NK-92 (cell line): ENCODE measurements around the gene ASPN.

Source experiments
- DNase-seq: peaks from one replicate; lab custom pipeline; 2025; ENCODE audit not compliant: unreplicated experiment; lab: John Stamatoyannopoulos, UW

The ASPN gene

DNA sequence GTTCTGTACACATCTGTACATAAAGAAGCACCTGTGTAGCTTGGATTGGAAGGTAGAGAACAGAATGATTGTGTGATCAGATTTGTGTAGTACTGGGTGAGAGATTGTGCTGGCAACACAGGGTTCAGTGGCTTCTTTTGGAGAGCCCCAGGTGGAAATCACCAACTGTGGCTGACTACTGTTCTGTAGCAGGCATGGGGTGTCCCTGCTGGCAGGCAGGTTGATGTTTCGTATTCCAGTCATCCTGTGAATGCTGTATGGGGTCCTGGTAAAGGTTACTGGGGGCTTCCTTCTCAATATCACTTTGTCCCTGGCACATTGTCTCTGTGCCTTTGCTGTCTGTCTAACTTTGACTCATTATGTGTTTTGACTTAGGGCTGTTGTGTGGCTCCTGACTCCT, 5.3 kb downstream of the ASPN start:
- DNase-seq, result no peak

DNA sequence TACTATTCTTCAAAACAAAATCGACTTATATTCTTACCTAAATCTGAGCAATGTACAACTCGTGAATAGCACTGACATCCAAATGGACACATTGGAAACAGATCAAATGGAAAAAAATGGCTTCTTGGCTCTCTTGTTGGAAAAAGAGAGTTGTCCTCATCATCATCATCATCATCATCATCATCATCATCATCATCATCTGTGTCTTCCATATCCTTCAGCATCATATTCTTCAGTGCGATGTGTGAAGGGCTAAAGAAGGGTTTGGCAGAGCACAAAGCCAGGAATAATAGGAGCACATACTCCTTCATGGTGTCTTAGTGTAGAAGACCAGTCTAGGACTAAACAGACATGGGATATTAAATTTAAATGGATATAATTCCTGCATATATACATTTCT, 7.7 kb downstream of the ASPN start:
- DNase-seq, result no peak

GRCh38 chr9:92468206-92468605, 14.1 kb downstream of the ASPN start:
- DNase-seq, result no peak

DNA sequence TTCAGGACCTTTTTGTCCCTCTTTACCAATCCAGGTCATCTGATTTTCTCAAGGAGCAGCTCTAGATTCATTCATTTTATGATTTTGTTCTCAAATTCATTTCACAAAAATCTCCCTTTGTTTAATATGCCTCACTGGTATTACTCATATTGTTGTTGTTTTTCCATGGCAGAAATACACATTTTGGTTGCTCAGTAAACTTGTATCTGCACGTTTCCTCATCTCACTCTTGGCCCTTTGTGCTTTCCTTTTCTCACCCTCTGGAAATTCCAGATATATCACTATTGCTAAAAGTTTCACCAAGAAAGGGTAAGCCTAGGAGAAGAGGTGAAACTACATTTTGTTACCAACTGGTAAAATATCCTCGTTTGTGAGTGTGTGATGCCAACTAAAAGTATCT, 14.8 kb downstream of the ASPN start:
- DNase-seq, result no peak

GRCh38 chr9:92467041-92467440, 15.3 kb downstream of the ASPN start:
- no peak for DNase-seq

DNA sequence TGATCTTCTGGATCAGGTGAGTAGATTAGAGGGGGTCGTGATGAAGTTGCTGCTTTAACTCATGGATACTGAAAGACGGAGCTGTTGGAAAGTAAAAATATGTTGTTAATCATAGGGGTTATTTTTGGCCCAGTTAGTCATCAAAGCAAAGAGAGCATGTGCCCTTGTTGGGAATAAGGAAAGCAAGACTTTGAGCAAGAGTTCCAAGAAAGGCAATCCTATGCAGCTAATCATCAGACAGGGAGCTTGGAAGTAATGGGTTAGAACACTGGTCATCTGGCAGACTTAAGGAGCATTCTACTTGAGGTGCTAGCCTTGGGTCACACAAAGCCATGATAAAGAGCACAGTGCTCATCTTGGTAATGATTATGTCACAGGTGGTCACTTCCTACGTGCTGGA, 18.3 kb downstream of the ASPN start:
- no peak for DNase-seq

DNA sequence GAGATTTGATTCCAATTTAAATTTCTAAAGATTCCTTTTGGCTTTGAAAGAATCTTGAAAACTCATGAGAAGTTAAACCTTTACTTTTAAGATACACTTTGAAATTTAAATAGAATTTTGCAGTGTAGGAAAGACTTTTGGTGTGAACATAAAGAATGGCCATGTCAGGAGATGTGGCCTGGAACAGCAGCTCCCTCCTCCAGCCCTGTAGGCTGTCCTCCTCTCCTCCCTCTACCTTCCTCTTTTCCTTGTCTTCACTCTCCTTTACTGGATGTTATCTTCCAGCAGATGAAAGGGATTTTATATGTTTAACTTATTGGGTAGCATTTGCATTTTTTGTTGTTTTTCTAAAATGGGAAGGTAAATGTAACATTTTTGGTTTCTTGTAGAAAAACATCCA, 18.9 kb downstream of the ASPN start:
- DNase-seq, result no peak

- no peak for DNase-seq
Observed at GRCh38 chr9:92457576-92457975, 24.7 kb downstream of the ASPN start.

DNA sequence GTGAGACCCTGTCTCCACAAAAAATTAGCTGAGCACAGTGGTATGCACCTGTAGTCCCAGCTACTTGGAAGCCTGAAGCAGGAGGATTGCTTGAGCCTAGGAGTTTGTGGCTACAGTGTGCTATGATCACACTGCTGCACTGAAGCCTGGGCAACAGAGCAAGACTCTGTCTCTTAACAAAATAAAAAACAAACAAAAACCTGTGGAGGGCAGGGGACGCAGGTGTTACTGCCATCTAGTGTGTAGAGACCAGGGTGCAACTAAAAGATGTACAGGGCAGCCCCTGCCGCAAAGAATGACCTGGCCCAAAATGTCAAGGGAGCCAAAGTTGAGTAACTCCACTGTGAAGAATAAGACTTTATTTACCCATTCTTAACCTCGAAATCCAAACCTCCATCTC, 27.1 kb downstream of the ASPN start:
- no peak for DNase-seq

DNA sequence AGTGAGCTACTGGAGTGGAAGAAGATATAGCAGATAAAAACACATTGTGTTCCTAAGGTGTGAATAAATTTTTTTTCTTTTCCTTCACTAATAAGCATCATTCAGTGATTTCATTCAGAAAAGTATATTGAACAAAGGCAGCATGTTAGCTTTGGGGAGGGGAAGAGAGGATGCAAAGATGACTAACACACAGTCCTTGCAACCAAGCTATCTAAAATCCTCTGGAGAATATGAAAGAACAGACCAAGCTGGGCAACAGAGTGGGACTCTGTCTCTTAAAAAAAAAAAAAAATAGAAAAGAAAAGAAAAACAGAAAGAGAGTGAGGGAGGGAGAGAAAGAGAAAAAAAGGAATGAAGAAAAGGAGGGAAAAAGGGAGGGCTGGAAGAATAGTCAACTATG, 35.8 kb downstream of the ASPN start:
- no peak for DNase-seq

GRCh38 chr9:92444841-92445240, 37.5 kb downstream of the ASPN start:
- DNase-seq, result no peak

DNA sequence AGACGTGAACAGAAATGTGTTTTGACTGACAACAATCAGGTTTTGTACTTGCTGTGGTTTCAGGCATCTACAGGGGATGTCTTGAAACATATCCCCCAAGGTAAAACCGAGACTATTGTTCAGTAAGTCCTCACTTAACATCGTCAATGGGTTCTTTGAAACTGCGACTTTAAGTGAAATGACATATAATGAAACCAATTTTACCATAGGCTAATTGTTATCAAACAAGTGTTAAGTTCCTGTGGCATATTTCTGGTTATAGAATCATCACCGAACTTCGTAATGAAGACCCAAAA, 41.6 kb downstream of the ASPN start:
- no peak for DNase-seq

GRCh38 chr9:92439921-92440750, 42.2 kb downstream of the ASPN start:
- DNase-seq, result no peak

- DNase-seq, result no peak
Observed at GRCh38 chr9:92438900-92439526, 43.3 kb downstream of the ASPN start.

DNA sequence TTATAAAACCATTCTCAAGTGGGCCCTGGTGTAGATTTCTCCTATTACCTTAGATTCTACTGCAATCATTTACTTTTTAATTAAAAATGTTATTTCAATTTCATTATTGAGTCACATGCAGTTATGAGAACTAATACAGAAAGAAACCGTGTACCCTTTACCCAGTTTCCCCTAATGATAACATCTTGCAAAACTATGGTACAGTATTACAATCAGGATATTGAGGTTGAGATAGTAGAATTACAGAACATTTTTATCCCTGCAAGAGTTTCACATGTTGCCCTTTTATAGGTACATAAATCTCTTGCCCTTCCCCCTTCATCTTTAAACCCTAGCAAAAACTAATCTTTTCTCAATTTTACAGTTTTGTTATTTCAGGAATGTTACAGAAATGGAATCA, 47.0 kb downstream of the ASPN start:
- no peak for DNase-seq

DNA sequence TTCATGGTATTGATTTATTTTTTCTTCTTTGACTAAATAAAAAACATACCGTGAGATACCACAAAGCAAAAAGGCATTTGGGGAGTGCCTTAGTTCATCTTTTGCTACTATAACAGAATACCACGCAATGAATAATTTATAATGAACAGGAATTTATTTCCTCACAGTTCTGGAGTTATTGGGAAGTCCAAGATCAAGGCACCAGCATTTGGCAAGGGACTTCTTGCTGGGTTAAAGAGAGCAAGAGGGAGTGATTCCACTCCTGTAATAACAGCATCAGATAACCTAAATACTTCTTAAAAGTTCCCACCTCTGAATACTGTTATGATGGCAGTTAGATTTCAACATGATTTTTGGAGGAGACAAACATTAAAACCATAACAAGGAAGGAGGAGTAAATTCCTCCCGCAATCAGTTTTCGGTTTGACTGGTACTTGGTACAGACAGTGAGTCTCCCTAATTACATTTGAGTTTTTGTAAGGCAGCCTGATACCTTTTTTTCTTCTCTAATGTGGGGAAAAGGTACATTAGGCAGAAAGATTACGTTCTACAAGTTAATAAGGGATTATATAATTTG, 49.2 kb downstream of the ASPN start:
- no peak for DNase-seq

DNA sequence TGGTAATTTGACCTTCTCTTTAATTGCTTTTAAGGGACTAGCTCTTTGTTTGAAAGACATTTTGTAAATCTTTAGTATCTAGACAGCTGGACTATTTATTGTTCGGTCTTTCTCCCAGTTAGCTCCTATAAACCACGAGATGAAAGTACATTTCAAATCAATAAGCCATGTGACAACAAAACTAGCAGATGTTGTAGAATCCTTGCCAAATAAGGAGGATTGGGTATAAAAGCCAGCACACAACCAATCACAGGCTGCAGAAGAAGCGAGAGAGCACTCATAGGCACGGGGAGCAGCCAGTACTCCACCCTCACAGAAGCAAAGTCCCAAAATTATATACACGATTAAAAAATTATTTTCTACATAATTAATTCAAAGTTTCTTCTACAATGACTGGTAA, 50.0 kb downstream of the ASPN start:
- no peak for DNase-seq

- DNase-seq, result no peak
Observed at GRCh38 chr9:92429836-92430235, 52.5 kb downstream of the ASPN start.

DNA sequence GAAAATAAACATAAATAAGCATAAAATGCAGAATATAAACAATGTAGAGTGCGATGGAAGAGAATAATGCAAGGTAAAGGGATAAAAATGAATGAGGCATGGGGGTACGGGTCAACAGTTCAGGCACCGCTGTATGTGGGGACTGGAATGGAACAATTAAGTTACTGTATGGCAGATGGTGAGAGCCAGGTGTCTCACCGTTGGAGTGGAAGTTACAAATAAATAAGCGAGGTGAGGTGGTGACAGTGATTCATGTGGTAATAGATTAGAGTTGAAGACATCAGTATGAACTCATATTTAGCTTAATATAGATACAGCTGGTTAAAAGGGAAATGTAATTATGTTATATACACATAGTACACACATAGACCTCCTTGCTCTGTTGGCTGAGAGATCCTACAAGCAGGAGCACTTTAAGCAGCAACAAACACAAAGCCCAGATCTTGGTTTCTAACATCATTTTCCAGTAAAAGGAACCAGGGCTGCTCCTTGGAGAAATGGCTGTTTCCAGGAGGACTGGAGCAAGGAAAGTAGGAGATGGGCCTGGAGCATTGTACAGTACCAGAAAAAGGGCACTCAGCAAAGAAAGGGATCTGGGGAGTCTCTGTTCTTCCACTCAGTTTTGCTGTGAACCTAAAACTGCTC, 55.7 kb downstream of the ASPN start:
- no peak for DNase-seq

DNA sequence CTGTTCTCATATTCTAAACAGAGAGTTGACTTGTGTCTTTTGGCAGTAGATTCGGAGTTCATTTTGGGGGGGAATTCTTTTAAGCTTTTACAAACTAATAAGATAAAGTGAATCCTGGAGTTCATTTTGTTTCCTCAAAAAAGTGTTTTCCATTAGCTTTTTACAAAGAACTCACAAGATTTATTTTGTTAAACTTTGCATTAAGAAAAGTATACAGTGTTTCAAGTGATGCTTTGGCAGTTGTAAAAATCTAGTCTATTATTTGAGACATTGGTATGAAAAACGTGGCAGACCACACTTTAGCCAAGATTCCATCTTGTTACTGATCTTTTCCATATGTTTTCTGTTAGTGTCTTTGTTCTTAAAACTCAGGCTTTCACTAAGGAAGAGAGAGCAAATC, 56.8 kb downstream of the ASPN start:
- no peak for DNase-seq

GRCh38 chr9:92424340-92424739, 58.0 kb downstream of the ASPN start, which contains the start of gene OMD:
OMD (minus strand) TSS chr9:92424471; CDS start chr9:92417558, 6,913 bp downstream.
- no peak for DNase-seq

DNA sequence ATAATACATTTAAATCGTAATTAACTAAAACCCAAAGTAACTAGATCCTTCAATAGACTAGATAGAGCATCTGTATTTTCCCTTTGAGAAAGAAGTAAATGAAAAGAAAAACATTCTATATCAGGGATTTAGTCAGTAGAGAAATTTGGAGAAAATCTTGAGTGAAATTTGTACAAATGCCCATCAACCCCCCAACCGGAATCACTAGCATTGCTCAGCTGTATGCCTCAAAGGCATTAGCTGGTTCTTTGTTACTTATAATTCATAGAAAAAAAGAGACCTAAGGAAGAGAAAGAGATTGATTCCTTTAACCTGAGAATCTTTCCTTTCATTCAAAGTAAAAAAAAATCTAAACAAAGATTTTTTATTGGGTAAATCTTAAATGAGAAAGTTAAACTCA, 58.7 kb downstream of the ASPN start:
- DNase-seq, result no peak
